Spleen (tissue), 11 donors: ENCODE measurements around the gene TRNP1. TPM values are rescaled to one million over a fixed set of nuclear protein-coding genes. Genes with fewer than 3 reads are reported as not detected.

Source experiments
- DNase-seq: peaks from one replicate; pipeline ENCODE4 v3.0.0-alpha.2; 2020
- H3K27ac ChIP-seq, 8 donors: fragments of 200-600 bp; sonication (generic) in 7 of 8; 1 replicate in 4 of 8; 2 replicates in 4 of 8; pipeline versions ENCODE4 v1.5.0 to v1.8.0; 2016 to 2021; ENCODE audit warnings: inconsistent platforms in 4 of 8, mild to moderate bottlenecking in 4 of 8, moderate library complexity in 1 of 8
- H3K27me3 ChIP-seq, 7 donors: fragments of 200-600 bp; sonication (generic) in 6 of 7; replicated peaks in 1 of 7; 1 replicate in 4 of 7; 2 replicates in 3 of 7; pipeline versions ENCODE4 v1.5.0 to v1.8.0; 2016 to 2021; ENCODE audit warnings: inconsistent platforms in 3 of 7, mild to moderate bottlenecking in 1 of 7
- H3K36me3 ChIP-seq, 6 donors: fragments of 200-600 bp; sonication (generic) in 5 of 6; 1 replicate in 4 of 6; 2 replicates in 2 of 6; pipeline versions ENCODE4 v1.5.0 to v1.8.0; 2016 to 2021; ENCODE audit warnings: inconsistent platforms in 2 of 6
- H3K4me1 ChIP-seq, 6 donors: fragments of 200-600 bp; sonication (generic) in 5 of 6; 1 replicate in 3 of 6; 2 replicates in 3 of 6; pipeline versions ENCODE4 v1.5.0 to v1.8.0; 2016 to 2021; ENCODE audit warnings: inconsistent platforms in 3 of 6
- H3K4me3 ChIP-seq, 8 donors: fragments of 200-600 bp; sonication (generic) in 7 of 8; 1 replicate in 4 of 8; 2 replicates in 4 of 8; pipeline versions ENCODE4 v1.5.0 to v1.8.0; 2016 to 2021; ENCODE audit warnings: inconsistent platforms in 4 of 8, mild to moderate bottlenecking in 4 of 8, moderate library complexity in 2 of 8
- H3K9me3 ChIP-seq, 8 donors: fragments of 200-600 bp; sonication (generic) in 7 of 8; 1 replicate in 4 of 8; 2 replicates in 4 of 8; pipeline versions ENCODE4 v1.5.0 to v1.8.0; 2016 to 2021; ENCODE audit warnings: inconsistent platforms in 4 of 8
- CTCF ChIP-seq, 11 experiments: fragments of 200-600 bp in 7 of 11; fragments of 450-650 bp in 4 of 11; sonication (generic) in 4 of 11; IDR thresholded peaks in 8 of 11; conservative IDR thresholded peaks in 3 of 11; 1 replicate in 7 of 11; 2 replicates in 4 of 11; pipeline versions ENCODE4 v1.4.0 to v1.8.0; 2016 to 2021; ENCODE audit warnings: antibody characterized with exemption in 11 of 11, inconsistent platforms in 4 of 11, mild to moderate bottlenecking in 1 of 11
- POLR2A ChIP-seq, 3 donors: fragments of 450-650 bp; IDR thresholded peaks; one replicate each; pipeline ENCODE4 v1.5.1; 2017; ENCODE audit warnings: antibody characterized with exemption in 3 of 3, mild to moderate bottlenecking in 1 of 3
- POLR2AphosphoS5 ChIP-seq, 3 donors: sonication (generic); formaldehyde crosslinking; IDR thresholded peaks; one replicate each; pipeline ENCODE4 v1.5.1; 2017; ENCODE audit warnings: antibody characterized with exemption in 3 of 3
- WGBS, 5 donors: extraction: QIAGEN DNeasy Blood & Tissue Kit in 3 of 5; methylation state at CpG; one replicate each; pipeline versions ENCODE4 v1.1.5 to v1.1.7; 2013 to 2018; 5-methylcytosine and 5-hydroxymethylcytosine counted together
- intact Hi-C: fragments of 100-400 bp; cut with DNase I; formaldehyde crosslinking; loops from one replicate; pipeline ENCODE4 v1.15.0; 2023; ENCODE audit warnings: low total_unique reads
- polyA plus RNA-seq, 3 donors: library from polyadenylated mRNA; stranded (reverse); fragments of 200-250 nt; gene quantifications; one replicate each; pipeline ENCODE4 v1.2.1, GENCODE V29; 2013
- total RNA-seq, 7 donors: library from RNA; depleted of rRNA in 3 of 7; stranded (reverse); fragments of >200 nt in 3 of 7; fragmentation: NEBNext Ultra II Directional in 4 of 7; extraction: Animal tissue kit (Norgen Biotek cat#: 25700) in 4 of 7; gene quantifications; one replicate each; pipeline versions ENCODE4 v1.1.0 to v1.2.1, GENCODE V29; 2016 to 2021
- donor health status: healthy with polysubstance abuse.
- donor health status: DM: no; HTN: no; CAD: no; lungs with moderate emphysema.
- donor health status: DM: no; HTN: no; CAD: no.
- donor health status: Bipolar disorder and iron deficiency.
- donor health status: healthy.
- donor health status: DM: no; HTN: no; CAD: no.
- donor health status: DM: yes; HTN: yes; CAD: no.

TRNP1 gene
- total and polyA plus RNA-seq, 10 donors, result 3.1 to 18.1 (median 6.5) TPM

GRCh38 chr1:27036718-27037117, 43.2 kb downstream of the TRNP1 start:
- no peak for TF ChIP-seq POLR2AphosphoS5 (IDR thresholded peaks at IDR 0.05)
- TF ChIP-seq POLR2A (IDR thresholded peaks at IDR 0.05), result no peak
- no peak for TF ChIP-seq CTCF (IDR thresholded peaks at IDR 0.05 in 8 of 11, conservative IDR thresholded peaks at IDR 0.05 in 3 of 11)
- peaks cover 0 to 3% (median 0%) of the 10 kb centered on the region in 7 donors for H3K27me3 ChIP-seq
- no peak overlapping the region for H3K4me3 ChIP-seq
- H3K4me1 ChIP-seq, result peaks cover 3 to 30% (median 12%) of the 10 kb centered on the region in 6 donors
- DNase-seq, result no peak
- H3K27ac ChIP-seq, result peak overlapping the region in 3 of 8 donors; percentile 4 to 66 (median 14)
- no peaks in the 10 kb centered on the region for H3K36me3 ChIP-seq
- intact Hi-C loops, result no loop called here
- 69 to 100% (median 82%) methylated on average over 1 of the region's 1 CpG for WGBS, 5 donors
- H3K9me3 ChIP-seq, result no peaks in the 10 kb centered on the region

GRCh38 chr1:27037518-27037917, 44.0 kb downstream of the TRNP1 start:
- Histone ChIP-seq H3K36me3 (no peaks in the 10 kb centered on the region), H3K9me3 (no peaks in the 10 kb centered on the region), H3K27ac (no peak overlapping the region), H3K4me1 (peaks cover 0 to 25% (median 8%) of the 10 kb centered on the region in 6 donors), H3K27me3 (no peaks in the 10 kb centered on the region), H3K4me3 (no peak overlapping the region)
- TF ChIP-seq POLR2AphosphoS5 (IDR thresholded peaks at IDR 0.05) (no peak), POLR2A (IDR thresholded peaks at IDR 0.05) (no peak), CTCF (IDR thresholded peaks at IDR 0.05 in 8 of 11, conservative IDR thresholded peaks at IDR 0.05 in 3 of 11) (no peak)
- DNase-seq, result no peak
- intact Hi-C loops, result no loop called here
- 66 to 75% (median 72%) methylated on average over 8 to 10 of the region's 10 CpGs for WGBS, 5 donors

DNA sequence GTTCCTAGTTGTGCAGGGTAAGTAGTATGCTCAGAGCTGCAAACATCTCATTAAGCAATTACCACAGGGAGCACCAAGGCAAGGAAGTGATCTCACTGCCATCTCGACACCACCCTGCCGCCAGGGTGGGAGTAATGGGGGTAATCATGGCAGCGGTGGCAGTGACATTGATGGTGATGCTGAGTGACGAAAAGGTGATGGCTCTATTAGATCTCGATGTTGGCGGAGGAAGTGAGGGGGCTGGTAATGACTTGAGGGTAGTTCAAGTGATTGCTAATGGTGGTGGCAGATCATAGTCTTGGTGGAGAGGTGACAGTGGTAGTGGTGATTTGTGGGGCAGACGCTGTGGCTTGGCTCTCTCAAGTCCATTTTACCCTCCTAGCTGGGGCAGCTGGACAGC, 44.5 kb downstream of the TRNP1 start:
- Histone ChIP-seq H3K4me3 (no peak overlapping the region), H3K36me3 (no peaks in the 10 kb centered on the region), H3K27ac (no peak overlapping the region), H3K9me3 (no peaks in the 10 kb centered on the region), H3K4me1 (peaks cover 0 to 25% (median 8%) of the 10 kb centered on the region in 6 donors), H3K27me3 (no peaks in the 10 kb centered on the region)
- no peak for DNase-seq
- intact Hi-C loops, result no loop called here
- TF ChIP-seq CTCF (IDR thresholded peaks at IDR 0.05 in 8 of 11, conservative IDR thresholded peaks at IDR 0.05 in 3 of 11) (no peak), POLR2AphosphoS5 (IDR thresholded peaks at IDR 0.05) (no peak), POLR2A (IDR thresholded peaks at IDR 0.05) (no peak)
- 65 to 77% (median 73%) methylated on average over 7 of the region's 7 CpGs for WGBS, 5 donors

DNA sequence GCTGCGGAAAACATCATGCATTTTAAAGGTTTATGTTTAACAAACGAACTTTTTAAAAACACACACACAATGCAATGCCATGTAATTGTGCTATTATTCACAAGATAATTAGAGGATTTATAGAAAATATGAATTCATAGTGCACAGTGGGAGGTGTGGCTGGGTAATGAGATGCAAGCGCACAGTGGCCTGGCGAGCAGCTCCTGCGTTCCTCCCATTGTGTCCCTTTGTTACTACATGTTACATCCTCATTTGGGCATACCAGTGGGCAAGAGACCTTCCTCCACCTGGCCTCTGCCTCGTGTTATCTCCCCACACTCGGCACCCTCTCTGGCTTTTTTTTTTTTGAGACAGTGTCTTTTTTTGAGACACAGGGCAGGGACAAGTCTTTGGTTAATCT, 49.2 kb downstream of the TRNP1 start:
- WGBS, 5 donors, result 76 to 92% (median 81%) methylated on average over 7 of the region's 7 CpGs
- no peak for DNase-seq
- H3K9me3 ChIP-seq, result no peaks in the 10 kb centered on the region
- TF ChIP-seq POLR2AphosphoS5 (IDR thresholded peaks at IDR 0.05) (no peak), POLR2A (IDR thresholded peaks at IDR 0.05) (no peak), CTCF (IDR thresholded peaks at IDR 0.05 in 8 of 11, conservative IDR thresholded peaks at IDR 0.05 in 3 of 11) (no peak)
- peaks cover 12 to 38% (median 26%) of the 10 kb centered on the region in 6 donors for H3K4me1 ChIP-seq
- H3K27me3 ChIP-seq, result no peaks in the 10 kb centered on the region
- no peak overlapping the region for H3K4me3 ChIP-seq
- H3K27ac ChIP-seq, result no peak overlapping the region
- intact Hi-C loops, result no loop called here
- H3K36me3 ChIP-seq, result no peaks in the 10 kb centered on the region
